ELR (cell line): Measurements from ENCODE around the gene SFTPB.

Experiments
- DNase-seq: peaks from one replicate; pipeline ENCODE4 v3.0.0-alpha.2; 2015; ENCODE audit warnings: low read depth

Gene SFTPB

DNA sequence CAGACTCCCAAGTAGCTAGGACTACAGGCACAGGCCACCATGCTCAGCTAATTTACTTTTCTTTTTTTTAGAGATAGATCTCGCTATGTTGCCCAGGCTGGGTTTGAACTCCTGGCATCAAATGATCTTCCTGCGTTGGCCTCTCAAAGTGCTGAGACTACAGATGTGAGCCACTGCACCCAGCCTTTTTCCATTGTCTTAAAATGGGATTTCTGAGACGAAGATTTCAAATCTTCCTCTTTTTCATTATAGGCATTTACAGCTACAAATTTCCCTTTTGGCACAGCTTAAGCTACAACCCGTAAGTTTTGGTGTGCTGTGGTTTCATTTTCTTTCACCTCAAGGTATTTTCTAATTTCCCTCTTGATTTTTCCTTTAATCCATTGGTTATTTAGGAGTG is 34.8 kb upstream of the SFTPB start:
- DNase-seq = no peak

DNA sequence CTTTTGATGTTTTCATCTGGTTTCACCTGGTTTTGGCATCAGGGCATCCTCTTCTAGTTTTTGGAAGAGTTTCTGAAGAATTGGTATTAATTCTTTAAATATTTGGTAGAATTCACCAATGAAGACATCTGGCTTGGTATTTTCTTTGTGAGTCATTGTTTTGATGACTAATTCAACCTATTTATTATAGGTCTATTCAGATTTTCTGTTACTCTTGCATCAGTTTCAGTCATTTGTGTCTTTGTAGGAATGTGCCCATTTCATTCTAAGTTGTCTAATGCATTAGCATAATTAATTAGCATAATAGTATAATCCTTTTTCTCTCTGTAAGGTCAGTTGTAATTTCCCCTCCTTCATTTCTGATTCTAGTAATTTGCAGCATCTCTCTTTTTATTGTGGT is 34.2 kb upstream of the SFTPB start:
- DNase-seq = peak; percentile 93

GRCh38 chr2:85699325-85699724 is 31.3 kb upstream of the SFTPB start:
- no peak for DNase-seq

GRCh38 chr2:85698880-85699254 is 30.9 kb upstream of the SFTPB start:
- DNase-seq = no peak

- DNase-seq = no peak
These were observed 30.3 kb upstream of the SFTPB start for GRCh38 chr2:85698184-85698879.

GRCh38 chr2:85697716-85698115 is 29.7 kb upstream of the SFTPB start:
- no peak for DNase-seq

DNA sequence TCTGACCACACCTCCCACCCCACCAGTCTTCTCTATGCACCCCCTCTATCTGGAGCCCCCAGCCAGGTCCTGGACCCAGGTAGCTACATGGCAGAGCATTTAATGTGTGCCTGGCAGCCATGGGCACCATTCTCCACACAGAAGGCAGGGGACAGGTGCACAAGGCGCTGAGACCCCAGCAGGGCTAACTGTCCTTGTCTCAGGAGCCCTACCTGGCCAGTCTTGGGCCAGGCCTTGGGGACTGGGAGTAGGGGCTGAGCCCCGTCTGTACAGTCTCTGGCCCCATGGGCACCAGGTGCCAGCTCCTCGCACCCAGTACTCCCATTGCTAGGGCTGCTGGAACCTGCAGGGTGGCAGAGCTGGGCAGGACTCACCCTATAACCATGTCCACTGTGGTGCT is 29.1 kb upstream of the SFTPB start:
- DNase-seq = no peak

DNA sequence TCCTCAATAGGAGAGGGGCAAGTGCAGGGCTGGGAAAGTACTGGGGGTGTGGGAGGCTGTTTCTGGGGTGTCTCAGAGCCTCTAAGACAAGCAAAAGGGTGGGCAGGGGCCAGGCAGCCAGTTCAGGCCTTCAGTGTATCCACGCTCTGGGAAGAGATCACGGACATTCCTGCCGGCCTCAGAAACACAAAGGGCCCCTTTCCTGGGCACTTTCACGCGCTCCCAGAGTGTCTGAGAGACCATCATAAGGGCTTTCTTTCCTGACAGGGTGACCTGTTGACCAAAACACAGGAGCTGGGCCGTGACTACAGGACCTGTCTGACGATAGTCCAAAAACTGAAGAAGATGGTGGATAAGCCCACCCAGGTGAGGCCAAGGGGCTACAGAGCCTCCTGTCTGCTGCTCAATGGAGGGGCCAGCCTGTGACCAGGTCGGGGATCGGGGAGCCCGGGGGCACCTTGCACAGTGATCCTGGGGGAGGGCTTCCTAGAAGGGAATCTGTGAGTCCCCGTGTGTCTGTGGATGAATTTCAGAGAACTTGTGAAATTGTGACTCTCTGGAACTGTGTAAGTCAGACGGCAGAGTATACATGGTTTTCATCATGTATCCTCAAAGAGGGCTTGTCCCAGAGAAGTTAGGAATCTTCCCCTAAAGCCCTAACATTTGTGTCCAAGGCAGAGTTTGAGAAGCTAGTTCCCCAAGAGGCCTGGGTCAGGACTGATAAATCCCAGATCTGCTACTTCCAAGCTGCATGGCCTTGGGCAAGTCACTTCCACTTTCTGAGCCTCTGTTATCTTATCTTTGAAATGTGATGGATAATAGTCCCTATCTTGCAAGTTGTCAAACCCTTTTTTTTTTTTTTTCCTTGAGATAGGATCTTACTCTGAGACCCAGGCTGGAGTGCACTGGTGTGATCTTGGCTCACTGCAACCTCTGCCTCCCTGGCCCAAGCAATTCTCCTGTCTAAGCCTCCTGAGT is 28.0 kb upstream of the SFTPB start:
- no peak for DNase-seq

DNA sequence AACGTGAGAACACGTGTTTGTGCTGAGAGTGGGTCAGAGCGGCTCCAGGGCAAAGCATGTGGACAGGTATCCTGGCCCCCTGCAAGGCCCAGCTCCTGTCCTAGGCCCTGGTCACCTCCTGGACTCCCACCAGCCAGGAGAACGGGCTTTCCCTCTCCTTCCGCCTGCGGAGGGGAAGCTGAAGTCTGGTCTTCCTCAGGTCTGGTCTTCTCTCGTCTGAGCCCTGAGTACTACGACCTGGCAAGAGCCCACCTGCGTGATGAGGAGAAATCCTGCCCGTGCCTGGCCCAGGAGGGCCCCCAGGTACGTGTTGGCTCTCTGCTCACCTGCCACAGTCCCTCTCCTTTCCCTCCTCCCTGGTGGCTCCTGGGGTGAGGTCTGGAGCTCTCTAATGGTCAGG is 27.1 kb upstream of the SFTPB start:
- no peak for DNase-seq

DNA sequence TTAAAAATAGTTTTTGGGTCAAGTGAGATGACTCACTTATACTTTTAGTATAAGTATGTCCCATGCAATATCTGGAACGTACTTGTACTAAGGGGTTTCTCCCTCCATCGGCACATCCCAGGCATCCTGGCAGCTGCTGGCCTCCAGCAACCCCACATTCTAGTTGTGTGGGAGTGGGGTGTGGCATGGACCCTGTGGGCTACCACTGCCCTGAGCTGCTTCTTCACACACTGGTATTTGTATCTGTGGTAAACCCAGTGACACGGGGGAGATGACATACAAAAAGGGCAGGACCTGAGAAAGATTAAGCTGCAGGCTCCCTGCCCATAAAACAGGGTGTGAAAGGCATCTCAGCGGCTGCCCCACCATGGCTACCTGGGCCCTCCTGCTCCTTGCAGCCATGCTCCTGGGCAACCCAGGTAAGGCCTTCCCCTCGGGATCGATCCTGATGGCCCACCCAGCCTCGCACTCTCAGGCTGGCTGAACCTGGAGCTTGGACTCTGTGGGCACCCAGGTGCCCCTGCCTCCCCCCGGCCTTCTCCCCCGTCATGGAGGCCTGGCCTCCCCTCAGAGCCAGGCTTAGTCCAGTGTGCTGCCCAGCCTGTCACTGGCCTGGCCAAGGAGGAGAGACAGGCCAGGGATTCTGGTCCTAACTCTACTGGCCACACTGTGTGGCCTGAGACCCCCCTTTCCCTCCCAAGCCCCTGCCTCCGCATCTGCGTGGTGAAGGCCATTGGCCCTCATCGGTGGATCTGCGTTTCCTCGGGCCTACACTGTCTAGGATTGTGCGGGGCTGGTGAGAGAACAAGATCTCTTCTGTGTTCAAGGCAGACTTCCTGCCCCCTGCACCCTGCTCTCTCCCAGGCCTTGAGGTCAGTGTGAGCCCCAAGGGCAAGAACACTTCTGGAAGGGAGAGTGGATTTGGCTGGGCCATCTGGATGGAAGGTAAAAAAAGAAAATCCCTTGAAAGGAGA is 26.3 kb upstream of the SFTPB start, which contains the start of gene GNLY:
GNLY (plus strand) TSS at position 307 of the 974 bp plus-strand sequence; CDS start at position 368, 61 bp downstream.
- DNase-seq = no peak

GRCh38 chr2:85692039-85692645 is 24.1 kb upstream of the SFTPB start:
- DNase-seq = no peak

DNA sequence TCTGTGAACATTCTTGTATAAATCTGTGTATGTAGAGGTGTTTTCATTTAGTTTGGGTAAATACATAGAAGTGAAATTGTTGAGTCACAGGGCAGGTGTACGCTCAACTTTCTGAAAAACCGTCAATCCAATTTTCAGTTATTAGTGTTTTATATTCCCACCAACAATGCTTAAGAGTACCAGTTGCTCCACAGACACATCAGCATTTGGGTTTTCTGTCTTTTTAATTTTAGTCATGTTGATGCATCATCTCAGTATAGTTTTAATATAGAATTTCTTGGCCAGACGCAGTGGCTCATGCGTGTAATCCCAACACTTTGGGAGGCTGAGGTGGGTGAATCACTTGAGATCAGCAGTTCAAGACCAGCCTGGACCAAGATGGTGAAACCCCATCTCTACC is 22.9 kb upstream of the SFTPB start:
- no peak for DNase-seq

- DNase-seq = no peak
These were observed 16.8 kb upstream of the SFTPB start for GRCh38 chr2:85684806-85685205.

- DNase-seq = no peak
These were observed 16.4 kb upstream of the SFTPB start for GRCh38 chr2:85684380-85684779.

- no peak for DNase-seq
These were observed 14.4 kb upstream of the SFTPB start for GRCh38 chr2:85682378-85682777.

- no peak for DNase-seq
These were observed 13.8 kb upstream of the SFTPB start for GRCh38 chr2:85681776-85682175.

- DNase-seq = peak; percentile 71
These were observed 13.4 kb upstream of the SFTPB start for GRCh38 chr2:85681372-85681763.

GRCh38 chr2:85680707-85681371 is 12.8 kb upstream of the SFTPB start:
- DNase-seq = peak; percentile 74

DNA sequence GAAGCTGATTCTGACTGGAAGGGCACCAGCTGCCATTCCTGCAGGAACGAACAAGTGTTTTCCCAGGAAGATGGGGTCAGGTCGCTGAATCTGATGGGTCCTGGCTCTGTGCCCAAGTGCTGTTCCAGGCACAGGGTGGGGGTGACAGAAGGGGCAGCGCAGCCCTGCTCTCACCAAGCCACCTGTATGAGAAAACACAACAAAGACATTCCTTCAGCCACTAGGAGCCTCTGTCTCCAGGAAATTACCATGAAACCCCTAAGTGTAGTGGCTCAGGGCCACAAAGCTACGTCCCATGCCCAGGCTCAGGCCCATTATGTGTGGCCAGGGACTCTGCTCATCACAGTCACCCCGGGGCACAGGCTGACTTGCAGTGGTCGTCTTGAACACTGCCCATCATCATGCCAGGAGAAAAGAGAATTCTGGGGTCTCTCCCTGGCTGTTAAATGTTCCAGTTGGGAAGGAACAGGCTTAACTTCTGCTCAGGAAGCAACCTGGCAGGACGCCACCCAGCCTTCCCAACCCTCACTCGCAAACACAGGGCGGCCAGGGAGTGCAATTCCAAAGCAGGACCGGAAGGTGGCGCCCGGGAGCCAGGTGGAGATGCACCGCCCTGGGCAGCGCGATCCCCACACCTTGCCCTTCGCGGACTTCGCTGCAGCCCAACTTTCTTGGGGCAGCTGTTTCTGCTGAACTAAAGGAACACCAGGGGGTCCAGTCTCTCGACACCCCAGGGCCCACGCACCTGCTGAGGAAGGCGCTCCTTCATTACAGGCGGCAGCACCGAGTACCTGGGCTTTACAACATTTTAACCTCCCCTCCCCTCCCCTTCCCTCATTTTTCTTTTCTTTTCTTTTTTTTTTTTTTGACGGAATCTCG is 11.0 kb upstream of the SFTPB start:
- DNase-seq = peak; percentile 84

DNA sequence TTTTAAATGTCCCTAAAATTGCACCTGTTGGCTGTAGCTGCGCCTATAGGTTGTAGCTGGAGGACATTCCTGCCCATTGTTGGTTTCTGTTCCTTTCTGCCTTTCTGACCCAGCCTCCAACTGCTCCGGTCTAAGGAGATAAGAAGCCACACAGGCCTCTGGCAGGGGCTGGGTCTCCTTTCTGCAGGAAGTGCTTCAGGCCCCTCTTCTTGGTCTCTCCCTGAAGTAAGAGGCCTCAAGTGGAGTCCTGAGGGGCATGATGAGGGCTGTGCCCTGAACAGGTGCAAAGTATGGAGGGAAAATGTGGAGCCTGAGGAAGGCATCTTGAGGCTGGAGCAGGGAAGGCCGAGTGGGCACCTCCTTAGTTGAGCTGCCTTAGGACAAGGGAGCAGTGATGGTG is 10.4 kb upstream of the SFTPB start:
- DNase-seq = no peak
